ENCODE data around the gene PRKN.

GRCh38 chr6:161654209-161654608 is 1073.4 kb downstream of the PRKN start:
- TF ChIP-seq CTCF (IDR thresholded peaks at IDR 0.05) (no peak), REST (IDR thresholded peaks at IDR 0.05; ENCODE audit: insufficient read depth in 1 of 2, low read depth in 2 of 2, low read length in 1 of 2) (no peak), SIN3A (IDR thresholded peaks at IDR 0.05; ENCODE audit: borderline replicate concordance, insufficient read depth, low read depth, low read length) (no peak), POLR2AphosphoS5 (IDR thresholded peaks at IDR 0.05; ENCODE audit: low read depth, low read length) (no peak)
